HCEC 1CT (cell line): ENCODE results near the gene TFAP2B.

Source experiments
- DNase-seq: peaks from one replicate; pipeline ENCODE4 v3.0.0-alpha.2; 2017

The TFAP2B gene

GRCh38 chr6:50849796-50850180 is 31.1 kb downstream of the TFAP2B start:
- no peak for DNase-seq

GRCh38 chr6:50850223-50851048 is 31.8 kb downstream of the TFAP2B start:
- DNase-seq: no peak

- no peak for DNase-seq
Measured at GRCh38 chr6:50851049-50851845, 32.6 kb downstream of the TFAP2B start.

- no peak for DNase-seq
Measured at GRCh38 chr6:50853939-50854338, 35.3 kb downstream of the TFAP2B start.

- DNase-seq: no peak
Measured at GRCh38 chr6:50861692-50862091, 43.0 kb downstream of the TFAP2B start.

- DNase-seq: no peak
Measured at GRCh38 chr6:50862176-50862575, 43.5 kb downstream of the TFAP2B start.

- DNase-seq: no peak
Measured at GRCh38 chr6:50864601-50865000, 45.9 kb downstream of the TFAP2B start.

- DNase-seq: no peak
Measured at GRCh38 chr6:50868466-50868865, 49.8 kb downstream of the TFAP2B start.

- no peak for DNase-seq
Measured at GRCh38 chr6:50873167-50873566, 54.5 kb downstream of the TFAP2B start.

GRCh38 chr6:50884364-50884763 is 65.7 kb downstream of the TFAP2B start:
- DNase-seq: no peak

- DNase-seq: no peak
Measured at GRCh38 chr6:50887112-50887511, 68.4 kb downstream of the TFAP2B start.

- no peak for DNase-seq
Measured at GRCh38 chr6:50889497-50889896, 70.8 kb downstream of the TFAP2B start.

- no peak for DNase-seq
Measured at GRCh38 chr6:50889935-50890334, 71.3 kb downstream of the TFAP2B start.

- DNase-seq: no peak
Measured at GRCh38 chr6:50890579-50890978, 71.9 kb downstream of the TFAP2B start.

GRCh38 chr6:50891290-50891689 is 72.6 kb downstream of the TFAP2B start:
- no peak for DNase-seq
